Measurements from ENCODE around the gene ZNF599.

DNA sequence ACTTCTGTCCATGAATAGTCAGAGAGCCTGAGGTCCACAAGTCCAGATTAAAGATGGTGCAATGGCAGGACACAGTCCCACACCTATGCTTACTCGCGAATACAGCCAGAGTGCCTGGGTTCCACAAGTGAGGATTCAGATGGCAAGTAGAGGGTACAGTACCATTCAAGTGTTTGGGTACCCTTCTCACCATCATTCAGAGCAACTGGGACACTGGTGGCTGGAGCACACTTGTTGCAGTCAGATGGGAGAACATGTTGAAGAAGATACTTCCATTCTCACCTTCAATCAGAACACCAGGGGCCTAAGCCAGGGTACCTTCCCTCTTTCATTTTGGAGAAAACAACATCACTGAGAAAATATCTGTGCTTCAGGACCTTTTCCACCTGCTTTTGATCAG, 43.7 kb upstream of the ZNF599 start:
- TF ChIP-seq, protein P1, sequence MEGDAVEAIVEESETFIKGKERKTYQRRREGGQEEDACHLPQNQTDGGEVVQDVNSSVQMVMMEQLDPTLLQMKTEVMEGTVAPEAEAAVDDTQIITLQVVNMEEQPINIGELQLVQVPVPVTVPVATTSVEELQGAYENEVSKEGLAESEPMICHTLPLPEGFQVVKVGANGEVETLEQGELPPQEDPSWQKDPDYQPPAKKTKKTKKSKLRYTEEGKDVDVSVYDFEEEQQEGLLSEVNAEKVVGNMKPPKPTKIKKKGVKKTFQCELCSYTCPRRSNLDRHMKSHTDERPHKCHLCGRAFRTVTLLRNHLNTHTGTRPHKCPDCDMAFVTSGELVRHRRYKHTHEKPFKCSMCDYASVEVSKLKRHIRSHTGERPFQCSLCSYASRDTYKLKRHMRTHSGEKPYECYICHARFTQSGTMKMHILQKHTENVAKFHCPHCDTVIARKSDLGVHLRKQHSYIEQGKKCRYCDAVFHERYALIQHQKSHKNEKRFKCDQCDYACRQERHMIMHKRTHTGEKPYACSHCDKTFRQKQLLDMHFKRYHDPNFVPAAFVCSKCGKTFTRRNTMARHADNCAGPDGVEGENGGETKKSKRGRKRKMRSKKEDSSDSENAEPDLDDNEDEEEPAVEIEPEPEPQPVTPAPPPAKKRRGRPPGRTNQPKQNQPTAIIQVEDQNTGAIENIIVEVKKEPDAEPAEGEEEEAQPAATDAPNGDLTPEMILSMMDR (IDR thresholded peaks at IDR 0.05; ENCODE audit: poor library complexity, severe bottlenecking) = no peak
- no peak for TF ChIP-seq EZH2 (IDR thresholded peaks at IDR 0.05; ENCODE audit: borderline replicate concordance, insufficient read depth, low read length, poor library complexity, severe bottlenecking)
- TF ChIP-seq SMC3 (conservative IDR thresholded peaks at IDR 0.05; ENCODE audit: poor library complexity) = no peak
- TF ChIP-seq POLR2AphosphoS5 (IDR thresholded peaks at IDR 0.05) = no peak
- TF ChIP-seq MXI1 (conservative IDR thresholded peaks at IDR 0.05; ENCODE audit: poor library complexity, severe bottlenecking) = no peak
